ENCODE measurements around the gene HS6ST3. TPM values are rescaled to one million over a fixed set of nuclear protein-coding genes. Genes with fewer than 3 reads are reported as not detected.

HS6ST3 gene
- total RNA-seq, 4 donors from 2014 or later: 0.16 to 0.27 TPM; not detected in 2

- H3K27ac ChIP-seq: no peak overlapping the region
- intact Hi-C loops (cut with DNase I; ENCODE audit: low total_unique reads) (no loop called here), in situ Hi-C loops (cut with MboI; ENCODE audit: low pct_ligation_motif_present in 1 of 4, low pct_unique_long_range_greater_than_20kb in 1 of 4, low sequenced_read_pairs in 3 of 4) (loop anchor here in 2 of 4 donors (10.0 to 25.0 kb wide), 2 partner anchors 132 to 786 kb away; no protein-coding TSS in a partner anchor)
- H3K27me3 ChIP-seq: no peaks in the 10 kb centered on the region
- H3K4me1 ChIP-seq: no peaks in the 10 kb centered on the region
- H3K4me3 ChIP-seq: no peak overlapping the region
- peak; percentile 25 for DNase-seq
- H3K9me3 ChIP-seq: no peaks in the 10 kb centered on the region
- TF ChIP-seq POLR2AphosphoS5 (IDR thresholded peaks at IDR 0.05): no peak
- TF ChIP-seq EP300 (IDR thresholded peaks at IDR 0.05; ENCODE audit: low read depth): no peak
- TF ChIP-seq CTCF (IDR thresholded peaks at IDR 0.05): peak; percentile 21 to 66 (median 41)
- TF ChIP-seq POLR2A (IDR thresholded peaks at IDR 0.05): no peak
- no peaks in the 10 kb centered on the region for H3K36me3 ChIP-seq
Measured at GRCh38 chr13:96822895-96823294, 733.0 kb downstream of the HS6ST3 start.

DNA sequence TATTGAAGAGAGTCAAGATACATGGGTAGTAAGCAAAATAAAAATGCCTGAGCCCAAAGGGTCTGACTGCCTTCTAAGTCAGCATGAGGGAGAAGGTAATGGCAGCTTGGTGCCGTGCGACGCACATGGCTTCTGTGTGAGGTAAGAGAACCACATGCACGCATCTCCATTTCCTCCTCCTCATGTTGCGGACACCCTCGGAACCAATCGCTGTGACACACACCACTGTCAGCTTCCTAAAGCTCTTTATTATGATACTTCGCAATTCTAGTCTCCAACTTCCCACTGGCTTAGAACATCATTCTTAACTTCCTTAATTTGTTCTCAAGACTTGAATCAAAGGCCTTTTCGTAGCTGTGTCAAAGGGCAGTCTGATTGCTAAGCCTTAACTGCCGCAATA, 734.2 kb downstream of the HS6ST3 start:
- DNase-seq: no peak
- H3K27ac ChIP-seq: no peak overlapping the region
- in situ Hi-C loops (cut with MboI; ENCODE audit: low pct_ligation_motif_present in 1 of 4, low pct_unique_long_range_greater_than_20kb in 1 of 4, low sequenced_read_pairs in 3 of 4) (loop anchor here in 2 of 4 donors (10.0 to 25.0 kb wide), 2 partner anchors 131 to 787 kb away; no protein-coding TSS in a partner anchor), intact Hi-C loops (cut with DNase I; ENCODE audit: low total_unique reads) (no loop called here)
- TF ChIP-seq CTCF (IDR thresholded peaks at IDR 0.05) (no peak), POLR2AphosphoS5 (IDR thresholded peaks at IDR 0.05) (no peak), POLR2A (IDR thresholded peaks at IDR 0.05) (no peak), EP300 (IDR thresholded peaks at IDR 0.05; ENCODE audit: low read depth) (no peak)
- no peaks in the 10 kb centered on the region for H3K27me3 ChIP-seq
- no peaks in the 10 kb centered on the region for H3K36me3 ChIP-seq
- H3K4me1 ChIP-seq: no peaks in the 10 kb centered on the region
- H3K9me3 ChIP-seq: no peaks in the 10 kb centered on the region
- WGBS, 2 donors (ENCODE audit: low coverage in 1 of 2): 84 to 88% methylated on average over 8 to 10 of the region's 10 CpGs
- no peak overlapping the region for H3K4me3 ChIP-seq

DNA sequence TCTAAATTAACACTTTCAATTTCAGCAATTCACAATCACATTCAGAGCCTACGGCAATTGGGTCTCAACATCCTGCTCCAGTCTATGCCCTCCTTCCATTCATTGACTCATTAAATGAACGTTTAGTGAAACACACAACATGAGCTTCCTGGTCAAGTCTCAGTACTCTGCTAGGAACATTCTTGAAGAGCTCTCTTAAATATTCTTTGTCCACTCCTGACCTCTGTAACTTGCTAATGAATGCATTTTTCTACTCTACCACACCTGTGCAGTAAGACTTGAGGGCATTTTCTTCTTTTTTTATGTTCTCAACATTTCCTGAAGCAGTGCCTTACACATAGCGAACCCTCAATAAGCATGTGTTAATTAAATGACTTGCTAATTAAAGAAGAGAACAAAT, 735.7 kb downstream of the HS6ST3 start:
- DNase-seq: no peak
- H3K9me3 ChIP-seq: no peaks in the 10 kb centered on the region
- no peaks in the 10 kb centered on the region for H3K4me1 ChIP-seq
- intact Hi-C loops (cut with DNase I; ENCODE audit: low total_unique reads) (no loop called here), in situ Hi-C loops (cut with MboI; ENCODE audit: low pct_ligation_motif_present in 1 of 4, low pct_unique_long_range_greater_than_20kb in 1 of 4, low sequenced_read_pairs in 3 of 4) (loop anchor here in 2 of 4 donors (10.0 kb wide), 1 partner anchor 129 kb away; no protein-coding TSS in a partner anchor)
- H3K4me3 ChIP-seq: no peak overlapping the region
- H3K27me3 ChIP-seq: no peaks in the 10 kb centered on the region
- no peaks in the 10 kb centered on the region for H3K36me3 ChIP-seq
- no peak overlapping the region for H3K27ac ChIP-seq
- WGBS, 2 donors (ENCODE audit: low coverage in 1 of 2): 72 to 74% methylated on average over 3 of the region's 3 CpGs
- TF ChIP-seq POLR2A (IDR thresholded peaks at IDR 0.05) (no peak), CTCF (IDR thresholded peaks at IDR 0.05) (no peak), POLR2AphosphoS5 (IDR thresholded peaks at IDR 0.05) (no peak), EP300 (IDR thresholded peaks at IDR 0.05; ENCODE audit: low read depth) (no peak)

GRCh38 chr13:96834626-96835025, 744.7 kb downstream of the HS6ST3 start:
- 67 to 82% methylated on average over 1 to 4 of the region's 4 CpGs for WGBS, 2 donors (ENCODE audit: low coverage in 1 of 2)
- Histone ChIP-seq H3K27ac (no peak overlapping the region), H3K27me3 (no peaks in the 10 kb centered on the region), H3K9me3 (no peaks in the 10 kb centered on the region), H3K4me3 (no peak overlapping the region), H3K4me1 (no peaks in the 10 kb centered on the region), H3K36me3 (no peaks in the 10 kb centered on the region)
- no peak for TF ChIP-seq CTCF (IDR thresholded peaks at IDR 0.05)
- TF ChIP-seq POLR2A (IDR thresholded peaks at IDR 0.05): no peak
- TF ChIP-seq EP300 (IDR thresholded peaks at IDR 0.05; ENCODE audit: low read depth): no peak
- TF ChIP-seq POLR2AphosphoS5 (IDR thresholded peaks at IDR 0.05): no peak
- in situ Hi-C loops (cut with MboI; ENCODE audit: low pct_ligation_motif_present in 1 of 4, low pct_unique_long_range_greater_than_20kb in 1 of 4, low sequenced_read_pairs in 3 of 4): no loop called here
- intact Hi-C loops (cut with DNase I; ENCODE audit: low total_unique reads): no loop called here
- DNase-seq: no peak

All from transverse colon (tissue), 4 donors.